MM.1S (cell line): ENCODE results near the gene COA5.

ENCODE experiments used
- DNase-seq: peaks from one replicate; pipeline ENCODE4 v3.0.0-alpha.2; 2015
- H2AFZ ChIP-seq: fragments of 300-600 bp; sonication (generic); 2 replicates; pipeline ENCODE4 v1.6.0; 2016; ENCODE audit warnings: antibody characterized with exemption, low read length
- H3F3A ChIP-seq: fragments of 300-600 bp; sonication (generic); 2 replicates; pipeline ENCODE4 v1.6.1; 2016; ENCODE audit warnings: mild to moderate bottlenecking, antibody characterized with exemption, low read length, moderate library complexity, mixed read lengths; ENCODE audit not compliant: insufficient read depth
- H3K27ac ChIP-seq: fragments of 300-600 bp; sonication (generic); 2 replicates; pipeline ENCODE4 v1.5.1; 2016; ENCODE audit warnings: mild to moderate bottlenecking, low read length
- H3K27me3 ChIP-seq: fragments of 300-600 bp; sonication (generic); replicated peaks from 2 replicates; pipeline ENCODE4 v1.6.0; 2016; ENCODE audit warnings: low read length; ENCODE audit not compliant: insufficient read depth
- H3K36me3 ChIP-seq: fragments of 300-600 bp; sonication (generic); replicated peaks from 2 replicates; pipeline ENCODE4 v1.6.1; 2016; ENCODE audit warnings: mild to moderate bottlenecking, low read length, mixed read lengths; ENCODE audit not compliant: insufficient read depth
- H3K4me1 ChIP-seq: fragments of 300-600 bp; sonication (generic); 2 replicates; pipeline ENCODE4 v1.6.1; 2016; ENCODE audit warnings: low read length, mixed read lengths
- H3K4me2 ChIP-seq: fragments of 300-600 bp; sonication (generic); 2 replicates; pipeline ENCODE4 v1.6.0; 2016; ENCODE audit warnings: low read depth, low read length
- H3K4me3 ChIP-seq: fragments of 300-600 bp; sonication (generic); 2 replicates; pipeline ENCODE4 v1.5.1; 2016; ENCODE audit warnings: low read length, mixed read lengths
- H3K79me2 ChIP-seq: fragments of 300-600 bp; sonication (generic); 2 replicates; pipeline ENCODE4 v1.6.1; 2016; ENCODE audit warnings: mixed run types, low read length, mixed read lengths
- H3K9ac ChIP-seq: fragments of 300-600 bp; sonication (generic); 2 replicates; pipeline ENCODE4 v1.6.1; 2016; ENCODE audit warnings: low read length, mixed read lengths
- H3K9me2 ChIP-seq: fragments of 300-600 bp; sonication (generic); replicated peaks from 2 replicates; pipeline ENCODE4 v1.6.1; 2016; ENCODE audit warnings: mild to moderate bottlenecking, low read length, mixed read lengths; ENCODE audit not compliant: insufficient read depth
- H3K9me3 ChIP-seq: fragments of 300-600 bp; sonication (generic); replicated peaks from 2 replicates; pipeline ENCODE4 v1.6.1; 2016; ENCODE audit warnings: mild to moderate bottlenecking, low read length, mixed read lengths; ENCODE audit not compliant: insufficient read depth
- H4K20me1 ChIP-seq: fragments of 300-600 bp; sonication (generic); 2 replicates; pipeline ENCODE4 v1.6.1; 2016; ENCODE audit warnings: mild to moderate bottlenecking, low read length, moderate library complexity, mixed read lengths; ENCODE audit not compliant: insufficient read depth
- CTCF ChIP-seq: fragments of 300-600 bp; sonication (generic); IDR thresholded peaks from 2 replicates; pipeline ENCODE4 v1.5.1; 2016; ENCODE audit warnings: antibody characterized with exemption, low read length, mixed read lengths
- EZH2 ChIP-seq: fragments of 300-600 bp; sonication (generic); optimal IDR thresholded peaks from 2 replicates; pipeline ENCODE3; 2017; ENCODE audit warnings: low read depth, mild to moderate bottlenecking, antibody characterized with exemption, low read length, mixed read lengths
- EZH2phosphoT487 ChIP-seq: fragments of 300-600 bp; sonication (generic); IDR thresholded peaks from 2 replicates; pipeline ENCODE4 v1.6.1; 2018; ENCODE audit warnings: antibody characterized with exemption, low read length

Gene COA5

DNA sequence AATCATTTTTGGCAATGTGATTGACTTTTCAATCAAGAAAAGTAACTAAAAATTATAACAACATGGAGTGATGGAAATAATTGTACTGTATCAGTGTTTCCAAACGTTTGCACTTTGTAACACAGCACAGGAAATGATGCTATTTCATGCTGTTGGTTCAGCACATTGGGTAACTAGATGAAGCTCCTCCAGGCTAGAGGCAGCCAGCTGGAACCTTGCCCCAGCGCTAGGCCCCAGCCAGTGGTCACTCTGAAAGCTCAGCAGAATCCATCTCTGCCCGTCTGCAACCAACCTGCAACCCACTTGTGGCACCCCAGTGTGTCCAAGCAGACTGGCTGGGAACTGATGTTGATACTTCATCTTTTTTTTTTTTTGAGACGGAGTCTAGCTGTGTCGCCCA is 15.3 kb upstream of the COA5 start:
- Histone ChIP-seq H3K36me3 (no peaks in the 10 kb centered on the region), H3F3A (no peaks in the 10 kb centered on the region), H3K4me2 (no peak overlapping the region), H3K9me3 (no peaks in the 10 kb centered on the region), H3K27me3 (no peaks in the 10 kb centered on the region), H3K27ac (no peak overlapping the region), H4K20me1 (0 out of 2 replicates have a peak, but pooled peaks cover 2% of the 10 kb centered on the region), H3K4me1 (no peaks in the 10 kb centered on the region), H3K9me2 (no peaks in the 10 kb centered on the region), H3K4me3 (no peak overlapping the region), H3K79me2 (no peaks in the 10 kb centered on the region), H3K9ac (no peak overlapping the region), H2AFZ (no peak overlapping the region)
- TF ChIP-seq EZH2phosphoT487, result no peak
- no peak for TF ChIP-seq CTCF
- no peak for TF ChIP-seq EZH2
- DNase-seq, result no peak

GRCh38 chr2:98617149-98617548 is 8.8 kb upstream of the COA5 start:
- Histone ChIP-seq H3K4me2 (no peak overlapping the region), H3F3A (no peaks in the 10 kb centered on the region), H3K4me3 (no peak overlapping the region), H4K20me1 (no peaks in the 10 kb centered on the region), H3K4me1 (no peaks in the 10 kb centered on the region), H3K9me2 (no peaks in the 10 kb centered on the region), H3K27ac (no peak overlapping the region), H3K27me3 (no peaks in the 10 kb centered on the region), H2AFZ (no peak overlapping the region), H3K36me3 (no peaks in the 10 kb centered on the region; the same call in 1 of the 2 replicates), H3K9me3 (no peaks in the 10 kb centered on the region), H3K79me2 (no peaks in the 10 kb centered on the region), H3K9ac (no peak overlapping the region)
- TF ChIP-seq CTCF (no peak), EZH2 (no peak), EZH2phosphoT487 (no peak)
- no peak for DNase-seq

DNA sequence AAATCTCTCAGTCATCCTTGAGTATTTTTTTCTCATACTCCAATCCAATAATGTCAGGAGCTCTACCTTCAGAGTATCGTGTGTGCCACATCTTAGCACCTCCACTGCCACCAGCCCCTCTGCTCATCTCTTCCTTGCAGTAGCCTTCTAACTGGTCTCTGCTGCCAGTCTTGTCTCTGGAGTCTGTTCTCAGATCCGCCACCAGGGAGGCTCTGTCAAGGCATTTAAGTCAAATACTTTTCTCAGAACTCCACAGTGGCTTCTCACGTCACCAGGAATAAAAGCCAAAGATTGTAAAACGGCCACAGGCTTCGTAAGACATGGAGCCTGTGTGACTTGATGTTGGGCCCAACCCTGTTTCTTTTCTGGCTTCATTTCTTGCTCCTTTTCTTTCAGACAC is 7.2 kb upstream of the COA5 start:
- no peaks in the 10 kb centered on the region for H3K4me1 ChIP-seq
- H3K27ac ChIP-seq, result no peak overlapping the region
- no peaks in the 10 kb centered on the region; the same call in 1 of the 2 replicates for H3K36me3 ChIP-seq
- no peaks in the 10 kb centered on the region for H3K9me2 ChIP-seq
- H3F3A ChIP-seq, result no peaks in the 10 kb centered on the region
- H3K4me3 ChIP-seq, result no peak overlapping the region
- DNase-seq, result no peak
- H3K4me2 ChIP-seq, result no peak overlapping the region
- H3K27me3 ChIP-seq, result no peaks in the 10 kb centered on the region
- no peak overlapping the region for H2AFZ ChIP-seq
- no peak overlapping the region for H3K9ac ChIP-seq
- no peak for TF ChIP-seq EZH2phosphoT487
- no peak for TF ChIP-seq EZH2
- TF ChIP-seq CTCF, result 0 out of 2 replicates have a peak, but pooled peaks have one; percentile 3
- H4K20me1 ChIP-seq, result no peaks in the 10 kb centered on the region
- H3K79me2 ChIP-seq, result 0 out of 2 replicates have a peak, but pooled peaks cover 9% of the 10 kb centered on the region
- no peaks in the 10 kb centered on the region for H3K9me3 ChIP-seq
